Aortic smooth muscle cell (primary cell): ENCODE data around the gene ATXN7L3. TPM values are rescaled to one million over a fixed set of nuclear protein-coding genes. Genes with fewer than 3 reads are reported as not detected.

Source experiments
- total RNA-seq: library from RNA; depleted of rRNA; stranded (reverse); fragments of >200 nt; gene quantifications from 2 replicates; pipeline ENCODE4 v1.2.3, GENCODE V29; 2014

The ATXN7L3 gene, protein sequence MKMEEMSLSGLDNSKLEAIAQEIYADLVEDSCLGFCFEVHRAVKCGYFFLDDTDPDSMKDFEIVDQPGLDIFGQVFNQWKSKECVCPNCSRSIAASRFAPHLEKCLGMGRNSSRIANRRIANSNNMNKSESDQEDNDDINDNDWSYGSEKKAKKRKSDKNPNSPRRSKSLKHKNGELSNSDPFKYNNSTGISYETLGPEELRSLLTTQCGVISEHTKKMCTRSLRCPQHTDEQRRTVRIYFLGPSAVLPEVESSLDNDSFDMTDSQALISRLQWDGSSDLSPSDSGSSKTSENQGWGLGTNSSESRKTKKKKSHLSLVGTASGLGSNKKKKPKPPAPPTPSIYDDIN
- total RNA-seq = 31.8 and 32.4 TPM in 2 replicates

DNA sequence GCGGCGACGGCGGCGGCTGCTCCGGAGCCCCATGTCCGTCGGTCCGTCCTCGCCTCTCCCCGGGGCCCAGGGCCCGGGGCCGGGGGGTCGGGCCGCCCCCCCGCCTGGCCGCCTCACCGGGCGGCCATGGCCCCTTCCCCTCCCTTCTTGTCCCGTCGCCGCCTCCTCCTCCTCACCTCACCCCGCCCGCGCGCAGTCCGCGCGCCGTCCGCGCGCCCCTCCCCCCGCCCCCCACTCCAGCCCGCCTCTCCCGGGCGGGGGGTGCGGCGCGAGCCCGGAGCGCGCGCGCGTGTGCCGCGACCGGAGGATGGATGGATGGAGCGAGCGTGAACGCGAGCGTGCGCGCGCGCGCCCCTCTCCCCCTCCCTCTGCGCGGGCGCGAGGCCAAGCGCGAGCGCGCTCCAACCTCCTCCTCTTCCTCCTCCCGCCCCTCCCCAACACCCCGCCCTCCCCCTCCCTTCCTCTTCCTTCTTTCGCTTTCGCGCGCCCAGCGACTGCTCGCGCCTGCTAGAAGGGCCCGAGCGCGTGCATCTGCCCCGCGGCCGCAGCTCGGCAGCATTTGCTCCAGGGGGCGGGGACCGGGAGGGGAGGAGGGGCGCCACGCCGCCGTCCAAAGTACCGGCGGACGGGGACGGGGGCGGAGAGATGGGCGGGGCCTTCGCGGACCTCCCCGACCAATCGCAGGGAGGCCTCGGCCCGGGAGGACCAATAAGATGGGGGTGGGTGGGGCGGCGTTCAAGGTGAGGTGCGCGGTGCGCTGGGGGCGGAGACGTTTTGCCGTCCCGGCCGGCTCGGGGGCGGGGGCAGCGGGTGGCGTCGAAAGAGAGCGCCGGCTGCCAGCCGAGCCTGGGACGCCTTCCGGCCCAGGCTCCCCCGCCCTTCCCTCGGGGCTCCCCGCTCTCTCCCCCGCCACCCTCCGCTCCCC, at the start of gene ATXN7L3:
Gene ATXN7L3 (minus strand): TSS at position 332 of the 925 bp plus-strand sequence. CDS start 1,814 bp downstream, outside the sequence.

DNA sequence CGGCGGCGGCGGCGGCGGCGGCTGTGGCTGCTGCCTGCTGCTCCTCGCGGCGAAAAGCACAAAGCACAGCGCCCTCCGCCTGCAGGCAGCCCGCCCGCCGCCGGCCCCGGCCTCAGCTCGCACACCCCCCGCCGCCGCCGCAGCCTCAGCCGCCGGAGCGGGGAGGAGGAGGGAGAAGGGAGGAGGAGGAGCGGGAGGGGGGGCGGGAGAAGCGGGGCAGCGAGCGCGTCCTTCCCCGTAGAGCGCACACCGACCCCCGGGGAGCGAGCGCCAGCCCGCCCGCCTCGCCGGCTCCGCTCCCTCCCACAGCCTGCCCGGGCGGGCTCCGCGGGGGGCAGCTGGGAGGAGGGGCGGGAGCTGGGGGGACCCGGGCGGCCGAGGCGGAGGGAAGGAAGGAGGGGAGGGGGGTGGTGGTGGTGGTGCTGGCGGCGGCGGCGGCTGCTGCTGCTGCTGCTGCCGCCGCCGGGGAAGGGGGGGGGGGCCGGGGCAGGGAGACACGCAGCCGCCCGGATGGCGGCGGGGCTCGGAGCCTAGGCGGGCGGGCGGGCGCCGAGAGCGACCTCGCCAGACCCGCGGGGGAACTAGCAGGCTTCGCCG, 20.0 kb upstream of the ATXN7L3 start, which contains the start of gene UBTF:
Gene UBTF (minus strand): TSS at position 60 of the 597 bp plus-strand sequence. CDS start 1,446 bp downstream, outside the sequence.

DNA sequence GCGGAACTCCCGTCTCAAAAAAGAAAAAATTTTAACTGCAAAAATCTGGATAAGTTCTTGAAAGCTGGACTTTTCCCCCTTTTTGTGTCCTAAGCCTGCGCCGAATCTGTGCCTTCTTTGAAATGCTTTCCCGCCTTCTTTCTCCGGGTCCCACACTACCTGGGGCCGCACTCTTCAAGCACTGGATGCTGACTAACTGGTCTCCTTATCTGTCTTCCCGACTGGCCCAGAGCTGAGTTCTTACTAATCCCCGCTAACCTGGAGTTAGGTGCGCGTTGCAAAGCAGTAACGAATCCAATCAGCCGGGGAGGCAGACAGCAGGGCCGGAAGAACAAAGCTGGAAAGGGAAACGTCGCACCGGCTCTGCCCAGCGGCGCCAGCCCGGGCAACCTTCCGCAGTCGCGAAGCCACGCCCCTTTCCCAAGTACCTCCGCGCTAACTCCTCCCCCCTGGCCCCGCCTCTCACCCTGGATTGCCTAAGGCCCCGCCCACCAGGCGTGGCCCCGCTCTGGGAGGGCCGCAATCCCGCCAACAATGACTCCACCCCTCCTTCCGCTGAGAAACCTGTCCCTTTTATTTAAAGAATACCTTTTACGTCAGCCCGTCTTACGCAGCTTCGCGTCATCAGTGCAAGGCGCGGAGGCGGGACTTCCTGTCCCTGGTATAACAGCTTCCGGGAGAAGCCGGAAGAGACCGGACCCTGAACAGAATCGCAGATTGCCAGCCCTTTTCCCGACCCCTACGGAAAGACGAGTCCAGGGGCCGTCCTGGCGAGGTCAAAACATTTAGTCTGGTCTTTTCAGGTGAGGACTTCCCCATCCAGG, 13.2 kb downstream of the ATXN7L3 start, which contains the start of gene TMUB2:
Gene TMUB2 (plus strand): TSS at position 666 of the 824 bp plus-strand sequence. CDS start 737 bp downstream, outside the sequence.

DNA sequence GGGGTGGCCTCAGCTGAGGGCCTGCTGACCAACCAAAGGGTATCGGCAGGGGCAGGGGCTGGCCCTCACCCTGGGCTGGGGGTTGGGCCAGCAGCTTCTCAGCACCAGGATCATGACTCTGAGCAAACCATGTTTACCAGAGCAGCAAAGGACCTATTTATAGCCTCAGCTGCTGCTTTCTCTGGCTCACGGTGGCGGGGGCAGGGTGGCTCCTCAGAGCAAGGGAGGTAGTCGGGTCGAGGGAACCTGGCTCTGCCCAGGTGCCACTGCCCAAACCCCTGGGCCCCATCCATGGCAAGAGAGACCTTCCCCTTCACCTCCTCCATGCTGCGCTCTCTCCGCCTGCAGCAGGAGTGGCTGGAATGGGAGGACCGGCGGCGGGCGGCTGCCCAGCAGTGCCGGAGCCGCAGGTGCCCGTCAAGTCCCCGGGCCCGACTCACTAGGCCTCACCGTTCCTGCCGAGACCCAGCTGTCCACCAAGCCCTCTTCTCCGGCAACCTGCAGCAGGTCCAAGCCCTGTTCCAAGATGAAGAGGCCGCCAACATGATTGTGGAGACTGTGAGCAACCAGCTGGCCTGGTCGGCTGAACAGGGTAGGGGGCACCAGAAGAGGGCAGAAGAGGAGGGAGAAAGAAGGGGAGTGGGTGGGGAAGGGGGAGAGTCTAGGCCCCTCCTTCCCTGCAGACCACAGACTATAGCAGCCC, 29.0 kb downstream of the ATXN7L3 start, which contains the start of gene ASB16:
Gene ASB16 (plus strand): TSS at position 206 of the 703 bp plus-strand sequence. CDS start 86 bp downstream, at position 292.

Other genes with a start within 250 kb of the ATXN7L3 start
- gene PYY, start 245.9 kb downstream of the ATXN7L3 start, total RNA-seq = not detected in 2 replicates
- 0.93 and 1.3 TPM in 2 replicates for gene NAGS, start 195.3 kb downstream of the ATXN7L3 start, total RNA-seq
- gene TMEM101, start 184.9 kb downstream of the ATXN7L3 start, total RNA-seq = 63.7 and 71.7 TPM in 2 replicates
- gene LSM12, start 133.2 kb downstream of the ATXN7L3 start, total RNA-seq = 22.7 and 25.5 TPM in 2 replicates
- gene G6PC3, start 129.1 kb downstream of the ATXN7L3 start, total RNA-seq = 18.0 and 24.6 TPM in 2 replicates
- 51.0 and 88.3 TPM in 2 replicates for gene HDAC5, start 76.2 kb downstream of the ATXN7L3 start, total RNA-seq
- 1.1 and 2.2 TPM in 2 replicates for gene HROB, start 58.0 kb downstream of the ATXN7L3 start, total RNA-seq
- 0.13 and 0.44 TPM in 2 replicates for gene ASB16, start 29.2 kb downstream of the ATXN7L3 start, total RNA-seq
- 23.5 and 25.2 TPM in 2 replicates for gene TMUB2, start 12.9 kb downstream of the ATXN7L3 start, total RNA-seq
- 58.3 and 62.9 TPM in 2 replicates for gene UBTF, start 19.8 kb upstream of the ATXN7L3 start, total RNA-seq
- not detected in 2 replicates for gene SLC4A1, start 68.3 kb upstream of the ATXN7L3 start, total RNA-seq
- 0.13 and 0.31 TPM in 2 replicates for gene RUNDC3A, start 108.7 kb upstream of the ATXN7L3 start, total RNA-seq
- 60.7 and 67.2 TPM in 2 replicates for gene SLC25A39, start 124.9 kb upstream of the ATXN7L3 start, total RNA-seq
- 240 and 273 TPM in 2 replicates for gene GRN, start 145.4 kb upstream of the ATXN7L3 start, total RNA-seq
- gene FAM171A2, start 164.0 kb upstream of the ATXN7L3 start, total RNA-seq = 0.79 and 0.81 TPM in 2 replicates
- under 0.01 TPM in 1 of 2 replicates, not detected in the other for gene ITGA2B, start 189.8 kb upstream of the ATXN7L3 start, total RNA-seq